AG09319 (cell line): ENCODE measurements around the gene INPP4B.

Experiments used
- DNase-seq: peaks from one replicate; pipeline ENCODE4 v3.0.0-alpha.2; 2010; ENCODE audit warnings: low read depth; ENCODE audit errors: extremely low read depth
- CTCF ChIP-seq: IDR thresholded peaks from 2 replicates; pipeline ENCODE4 v1.5.1; 2011; ENCODE audit warnings: low read depth, mild to moderate bottlenecking, inconsistent platforms, low read length, moderate library complexity

The INPP4B gene

GRCh38 chr4:142846108-142846728 lies at the start of gene INPP4B:
Gene INPP4B, minus strand, starts transcription at chr4:142846301.
- DNase-seq: no peak
- TF ChIP-seq CTCF: no peak

- no peak for DNase-seq
- TF ChIP-seq CTCF: no peak
Observed at GRCh38 chr4:142893012-142893411, 46.9 kb upstream of the INPP4B start.

- DNase-seq: no peak
- TF ChIP-seq CTCF: no peak
Observed at GRCh38 chr4:142886566-142886965, 40.5 kb upstream of the INPP4B start.

GRCh38 chr4:142883040-142883832 lies 37.1 kb upstream of the INPP4B start:
- no peak for DNase-seq
- no peak for TF ChIP-seq CTCF

GRCh38 chr4:142882159-142882558 lies 36.1 kb upstream of the INPP4B start:
- no peak for TF ChIP-seq CTCF

GRCh38 chr4:142881331-142881730 lies 35.2 kb upstream of the INPP4B start:
- no peak for DNase-seq
- TF ChIP-seq CTCF: no peak

More at GRCh38 chr4:142882159-142882558, 36.1 kb upstream of the INPP4B start:
- no peak for DNase-seq

- TF ChIP-seq CTCF: no peak
- no peak for DNase-seq
Observed at GRCh38 chr4:142875117-142875516, 29.0 kb upstream of the INPP4B start.
